T-helper 1 cell treated with Interleukin-12 subunit alpha and Interleukin-12 subunit beta and Interleukin-4 antibody, amounts not matched to agents 30 ng/mL and 1 ng/mL, for 36 hours (primary cell): ENCODE results near the gene NADSYN1. TPM values are rescaled to one million over a fixed set of nuclear protein-coding genes. Genes with fewer than 3 reads are reported as not detected.

Experiments used
- intact Hi-C: fragments of 100-400 bp; cut with micrococcal nuclease; formaldehyde crosslinking; loops from one replicate; pipeline ENCODE4 v1.15.1; 2024
- total RNA-seq: library from RNA; stranded (reverse); gene quantifications from 2 replicates; pipeline ENCODE4 v1.2.3, GENCODE V29; 2022

Gene NADSYN1
- total RNA-seq, 1 donor from 2014 or later = 120 TPM

DNA sequence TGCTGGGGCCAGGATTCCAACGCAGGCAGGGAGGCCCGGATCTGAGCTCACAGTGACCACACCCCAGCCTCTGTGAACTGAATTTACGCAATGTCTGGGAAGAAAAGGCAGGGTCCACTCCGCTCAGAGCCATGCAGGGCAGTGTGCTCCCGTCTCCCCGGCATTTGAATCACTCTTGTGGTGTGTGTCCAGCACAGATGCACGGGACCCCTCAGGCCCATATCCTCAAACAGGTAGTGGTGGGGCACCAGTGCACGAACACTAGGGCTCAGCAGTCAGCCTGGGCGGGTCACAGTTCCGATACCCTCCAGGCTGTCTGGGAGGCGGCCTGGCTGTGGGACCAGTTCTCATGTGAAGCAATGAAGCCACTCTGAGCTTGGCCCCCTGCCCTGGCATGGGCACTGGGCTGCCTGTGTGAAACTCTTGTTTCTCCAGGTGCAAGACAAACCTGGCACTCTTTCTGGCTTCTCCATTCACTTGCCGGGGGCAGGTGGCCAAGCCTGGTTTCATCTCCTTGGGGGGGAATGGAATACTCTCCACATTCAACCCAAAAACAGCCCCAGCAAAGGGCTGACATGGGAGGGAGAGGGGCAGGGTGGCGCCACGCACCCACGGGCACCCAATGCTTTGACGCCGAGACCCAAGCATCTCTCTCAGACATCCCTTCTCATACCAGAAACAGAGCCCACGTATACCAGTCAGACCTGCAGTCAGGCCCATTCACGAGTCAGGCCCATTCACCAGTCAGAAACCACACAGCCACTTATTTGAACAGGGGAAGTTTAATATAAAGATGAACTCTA lies 19.2 kb upstream of the NADSYN1 start:
- intact Hi-C loops = no loop called here

DNA sequence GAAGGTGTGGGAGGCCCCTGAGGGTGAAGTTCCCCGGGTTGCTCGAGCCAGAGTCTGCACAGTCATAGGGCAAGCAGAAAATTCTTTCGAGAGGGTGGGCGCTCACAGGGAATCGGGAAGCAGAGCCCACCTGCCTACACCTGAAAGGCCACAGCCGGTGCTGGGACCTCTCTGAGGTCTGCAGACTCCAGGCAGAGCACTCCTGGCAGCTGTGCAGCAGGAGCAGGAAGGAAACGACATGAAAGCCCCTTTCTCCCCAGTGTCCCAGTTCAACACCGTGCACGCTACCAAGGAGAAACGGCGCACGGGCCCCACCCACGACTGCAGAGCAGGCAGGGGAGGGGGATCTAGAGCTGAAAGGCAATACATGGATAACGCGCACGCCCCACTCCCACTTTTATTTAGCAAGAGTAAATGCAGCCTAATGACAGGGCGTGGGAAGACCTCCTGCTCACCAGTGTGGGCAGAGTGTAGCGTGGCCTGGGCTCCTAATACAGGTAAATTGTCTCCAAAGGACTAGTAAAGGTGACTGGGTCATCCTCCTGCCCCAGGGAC lies 18.4 kb upstream of the NADSYN1 start:
- intact Hi-C loops = no loop called here

DNA sequence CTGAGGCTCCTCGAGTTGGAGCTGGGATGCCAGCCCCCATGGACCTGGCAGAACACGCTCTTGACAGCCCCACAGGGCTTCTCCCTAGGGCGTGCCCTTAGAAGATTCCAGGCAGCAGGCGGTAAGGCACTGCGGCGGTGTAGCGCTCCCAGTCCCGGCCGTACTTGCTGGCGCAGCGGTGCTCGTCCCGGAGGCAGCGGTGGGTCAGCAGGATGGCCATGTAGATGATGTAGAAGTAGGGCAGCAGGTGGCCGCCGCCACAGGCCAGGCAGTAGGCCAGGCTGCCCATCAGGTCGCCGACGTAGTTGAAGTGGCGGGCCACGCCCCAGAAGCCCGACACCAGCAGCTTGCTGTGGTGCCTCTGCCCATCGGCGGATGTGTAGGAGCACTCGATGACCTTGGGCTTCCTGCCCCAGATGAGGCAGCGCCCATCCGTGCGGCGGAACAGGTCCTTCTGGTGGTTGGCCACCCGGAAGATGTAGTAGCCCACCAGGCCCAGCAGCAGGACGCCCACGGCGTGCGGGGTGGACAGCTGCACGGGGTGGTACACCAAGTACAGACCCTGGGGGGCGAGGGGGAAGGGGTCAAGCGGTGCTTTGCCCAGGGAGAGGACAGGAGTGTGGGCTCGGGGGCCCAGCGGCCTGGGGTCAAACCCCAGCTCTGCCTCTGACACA lies 17.6 kb upstream of the NADSYN1 start:
- intact Hi-C loops = no loop called here

DNA sequence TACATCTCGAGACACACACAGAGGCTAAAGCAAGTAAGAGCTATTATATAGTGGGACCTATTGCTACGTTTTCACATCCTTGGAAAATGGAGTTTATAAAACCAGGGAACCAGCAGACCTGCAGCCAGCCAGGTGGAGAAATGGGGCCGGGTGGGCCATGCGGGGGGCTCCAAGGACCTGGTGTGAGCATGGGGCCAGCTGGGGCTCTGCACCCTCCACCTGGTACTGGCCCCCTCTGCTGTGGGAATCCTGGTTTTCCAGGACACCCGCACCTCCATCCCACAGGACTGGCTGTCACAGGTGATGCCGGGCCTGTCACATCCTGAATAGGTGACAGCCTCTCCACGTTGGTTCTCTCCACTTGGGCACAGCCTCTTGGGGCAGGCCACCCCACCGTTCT lies 16.1 kb upstream of the NADSYN1 start:
- intact Hi-C loops = no loop called here

DNA sequence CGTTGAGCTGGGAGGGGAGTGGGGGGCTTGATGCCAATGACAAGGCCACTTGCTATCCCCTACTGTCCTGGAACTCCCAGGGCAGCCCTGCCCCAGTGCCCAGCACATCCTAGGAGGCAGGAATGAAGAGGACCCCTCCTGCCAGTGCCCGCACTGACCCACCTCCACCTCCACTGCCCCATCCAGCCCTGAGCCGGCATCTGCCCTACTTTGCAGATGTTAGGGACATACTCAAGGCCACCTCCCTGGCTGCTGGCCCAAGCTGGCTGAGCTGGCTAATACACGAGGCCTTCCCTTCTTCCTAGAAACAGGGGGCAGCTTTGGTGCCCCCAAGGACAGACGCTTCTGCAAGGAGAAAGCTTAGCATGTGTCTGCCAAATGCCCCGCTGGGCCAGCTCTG lies 15.6 kb upstream of the NADSYN1 start:
- intact Hi-C loops = no loop called here

DNA sequence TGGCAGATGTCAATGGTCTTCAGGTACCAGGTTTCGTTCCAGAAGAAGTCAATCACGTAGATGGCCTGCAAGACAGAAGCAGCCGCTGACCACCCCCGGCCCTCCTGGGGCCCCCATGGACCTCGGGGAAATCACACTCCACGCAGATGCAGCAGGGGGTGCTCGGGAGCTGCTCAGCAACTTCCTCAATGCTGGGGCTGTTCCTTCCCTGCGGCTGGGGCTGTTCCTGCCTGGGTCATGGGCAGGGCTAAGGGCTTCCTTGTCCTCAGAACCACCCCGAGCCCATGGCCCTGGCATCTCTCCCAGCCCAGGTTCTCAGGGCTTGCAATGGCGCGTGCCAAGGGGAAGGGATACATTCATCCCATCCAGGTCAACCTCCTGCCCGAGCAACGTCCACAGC lies 15.1 kb upstream of the NADSYN1 start:
- intact Hi-C loops = no loop called here

DNA sequence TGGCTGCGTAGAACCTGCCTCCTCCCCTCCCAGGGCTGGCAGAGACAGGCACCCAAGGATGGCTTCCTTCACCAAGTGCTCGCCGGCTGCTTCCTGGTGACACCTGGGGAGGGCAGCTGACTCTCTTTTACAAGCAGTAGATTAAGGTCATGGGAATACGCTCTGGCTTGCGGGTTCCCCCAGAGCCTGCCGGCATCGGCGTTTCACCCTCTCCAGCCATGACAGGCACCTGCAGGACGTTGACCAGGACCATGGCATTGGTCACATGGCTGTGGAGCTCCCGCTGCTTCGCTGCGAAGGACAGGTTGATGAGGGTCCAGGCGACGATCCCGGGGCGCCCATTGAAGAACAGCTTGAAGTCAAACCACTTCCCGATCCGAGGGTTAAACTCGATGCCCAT lies 14.4 kb upstream of the NADSYN1 start:
- intact Hi-C loops = no loop called here

DNA sequence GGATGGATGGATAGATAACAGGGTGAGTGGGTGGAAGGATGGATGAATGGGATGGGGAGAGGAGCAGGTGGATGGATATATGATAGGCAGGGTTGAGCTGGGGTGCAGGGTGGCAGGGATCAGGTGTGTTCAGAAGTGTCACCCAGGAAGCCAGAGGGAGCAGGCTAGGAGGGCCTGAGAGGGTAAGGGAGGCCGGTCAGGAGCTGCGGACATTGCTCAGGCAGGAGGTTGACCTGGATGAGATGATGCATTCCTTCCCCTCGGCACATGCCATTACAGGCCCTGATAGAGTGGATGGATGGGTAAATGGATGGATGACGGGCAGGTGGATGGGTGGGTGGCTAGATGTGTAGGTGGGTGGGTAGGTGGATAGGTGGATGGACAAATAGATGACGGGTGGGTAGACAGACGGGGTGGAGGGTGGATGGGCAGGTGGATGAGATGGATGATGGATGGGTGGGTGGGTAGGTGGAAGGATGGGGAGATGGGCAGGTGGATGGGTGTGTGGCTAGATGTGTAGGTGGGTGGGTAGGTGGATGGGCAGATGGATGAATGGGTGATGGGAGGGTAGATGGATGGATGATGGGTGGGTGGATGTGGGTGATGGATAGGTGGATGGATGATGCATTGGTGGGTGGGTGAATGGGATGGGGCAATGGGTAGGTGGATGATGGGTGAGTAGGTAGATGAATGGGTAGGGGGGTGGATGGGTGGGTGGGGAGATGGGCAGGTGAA lies 12.8 kb upstream of the NADSYN1 start:
- intact Hi-C loops = no loop called here

DNA sequence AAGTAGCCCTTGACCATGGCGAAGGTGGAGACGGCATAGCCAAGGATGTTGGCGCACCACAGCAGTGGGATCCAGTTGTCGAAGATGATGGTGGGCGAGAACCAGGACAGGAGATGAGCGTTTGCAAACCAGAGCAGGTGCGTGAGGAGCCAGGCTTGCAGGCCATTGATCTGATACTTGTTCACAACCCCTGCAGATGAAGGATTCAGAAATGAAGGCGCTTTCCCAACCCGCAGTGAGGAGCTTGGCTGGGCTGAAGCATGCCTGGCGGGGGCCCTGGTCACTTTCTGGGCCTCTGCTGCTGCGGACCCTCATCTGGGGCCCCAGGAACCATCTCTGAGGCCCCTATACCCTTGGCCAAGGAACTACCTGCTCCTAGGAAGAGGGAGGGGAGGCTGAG lies 11.8 kb upstream of the NADSYN1 start:
- intact Hi-C loops = no loop called here

- intact Hi-C loops = no loop called here
Observed at GRCh38 chr11:71442123-71442522, 10.9 kb upstream of the NADSYN1 start.

DNA sequence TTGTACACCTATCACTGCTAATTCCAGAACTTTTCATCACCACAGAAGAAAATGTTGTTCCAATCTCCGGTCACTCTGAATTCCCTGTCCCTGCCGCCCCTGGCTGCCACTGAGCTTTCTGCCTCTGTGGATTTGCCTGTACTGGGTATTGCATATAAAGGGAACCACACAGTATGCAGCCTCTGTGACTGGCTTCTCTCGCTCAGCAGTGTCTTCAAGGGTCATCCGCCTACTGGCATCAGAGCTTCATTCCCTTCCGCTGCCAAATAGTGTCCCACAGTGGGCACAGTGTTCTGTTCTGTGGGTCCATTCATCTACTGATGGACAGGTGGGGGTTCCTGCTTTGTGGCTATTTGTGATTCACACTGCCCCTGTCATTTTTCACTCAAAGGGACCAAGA lies 10.1 kb upstream of the NADSYN1 start:
- intact Hi-C loops = no loop called here

- intact Hi-C loops = no loop called here
Observed at GRCh38 chr11:71443736-71444445, 9.1 kb upstream of the NADSYN1 start.

- intact Hi-C loops = no loop called here
Observed at GRCh38 chr11:71444811-71445210, 8.2 kb upstream of the NADSYN1 start.

GRCh38 chr11:71446150-71446549 lies 6.9 kb upstream of the NADSYN1 start:
- intact Hi-C loops = no loop called here

DNA sequence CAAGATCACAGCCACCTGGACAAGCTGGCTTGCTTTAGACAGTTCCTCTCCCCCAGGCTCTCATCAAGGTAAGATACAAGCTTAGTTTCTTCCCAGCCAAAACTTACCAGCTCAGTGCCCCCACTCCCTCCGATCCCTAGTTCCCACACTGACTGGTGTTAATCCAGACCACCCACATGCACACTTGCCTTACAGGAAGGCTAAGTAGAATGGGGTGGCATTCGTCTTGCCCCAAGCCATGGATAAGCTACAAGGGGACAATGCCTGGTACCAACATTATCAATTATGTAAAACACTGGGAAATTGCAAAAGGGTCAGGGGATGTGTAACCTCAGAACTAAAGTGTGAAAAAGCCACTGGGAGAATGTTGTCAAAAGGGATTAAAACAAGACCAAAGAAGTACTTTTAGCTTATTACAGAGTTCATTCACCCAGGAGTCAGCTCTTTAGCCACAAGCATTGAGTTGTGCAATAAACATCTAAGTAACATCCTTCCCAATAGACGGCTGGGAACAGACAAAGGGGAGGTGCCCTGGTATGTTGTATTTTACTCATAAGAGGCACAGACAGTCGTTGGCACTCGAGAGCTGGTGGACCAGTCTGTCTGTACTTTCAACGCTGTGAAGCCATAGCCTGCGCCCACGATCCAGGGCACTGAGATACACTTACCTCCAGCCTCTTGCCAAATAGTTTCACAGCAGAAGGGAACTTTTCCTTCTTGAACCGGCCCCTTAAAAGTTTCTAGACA lies 5.9 kb upstream of the NADSYN1 start:
- intact Hi-C loops = no loop called here

DNA sequence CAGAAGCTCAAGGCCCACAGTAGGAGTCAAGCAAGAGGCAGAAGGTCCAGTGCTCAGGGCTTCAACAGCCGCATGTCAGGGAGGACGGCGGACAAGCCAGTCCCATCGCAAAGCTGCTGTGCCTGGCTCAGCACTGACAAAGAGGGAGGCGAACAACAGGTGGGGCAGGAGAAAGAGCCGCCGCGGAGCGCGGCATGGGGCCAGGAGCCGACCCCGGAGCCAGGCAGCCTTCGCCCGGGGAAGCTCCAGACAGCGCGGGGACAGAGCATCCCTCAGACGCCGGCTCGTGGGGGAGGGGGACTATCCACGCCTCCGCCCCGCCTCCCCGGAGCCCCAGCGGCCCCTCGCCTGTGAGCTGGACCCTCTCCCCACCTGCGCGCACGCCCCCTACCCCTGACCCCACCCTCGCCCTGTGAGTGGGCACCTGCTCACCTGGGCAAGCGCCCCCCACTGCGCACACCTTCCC lies 5.2 kb upstream of the NADSYN1 start:
- intact Hi-C loops = loop anchor here (1.0 to 2.0 kb wide), 2 partner anchors 339 to 633 kb away; partner anchors contain the start of genes LRRC51 and NUMA1

DNA sequence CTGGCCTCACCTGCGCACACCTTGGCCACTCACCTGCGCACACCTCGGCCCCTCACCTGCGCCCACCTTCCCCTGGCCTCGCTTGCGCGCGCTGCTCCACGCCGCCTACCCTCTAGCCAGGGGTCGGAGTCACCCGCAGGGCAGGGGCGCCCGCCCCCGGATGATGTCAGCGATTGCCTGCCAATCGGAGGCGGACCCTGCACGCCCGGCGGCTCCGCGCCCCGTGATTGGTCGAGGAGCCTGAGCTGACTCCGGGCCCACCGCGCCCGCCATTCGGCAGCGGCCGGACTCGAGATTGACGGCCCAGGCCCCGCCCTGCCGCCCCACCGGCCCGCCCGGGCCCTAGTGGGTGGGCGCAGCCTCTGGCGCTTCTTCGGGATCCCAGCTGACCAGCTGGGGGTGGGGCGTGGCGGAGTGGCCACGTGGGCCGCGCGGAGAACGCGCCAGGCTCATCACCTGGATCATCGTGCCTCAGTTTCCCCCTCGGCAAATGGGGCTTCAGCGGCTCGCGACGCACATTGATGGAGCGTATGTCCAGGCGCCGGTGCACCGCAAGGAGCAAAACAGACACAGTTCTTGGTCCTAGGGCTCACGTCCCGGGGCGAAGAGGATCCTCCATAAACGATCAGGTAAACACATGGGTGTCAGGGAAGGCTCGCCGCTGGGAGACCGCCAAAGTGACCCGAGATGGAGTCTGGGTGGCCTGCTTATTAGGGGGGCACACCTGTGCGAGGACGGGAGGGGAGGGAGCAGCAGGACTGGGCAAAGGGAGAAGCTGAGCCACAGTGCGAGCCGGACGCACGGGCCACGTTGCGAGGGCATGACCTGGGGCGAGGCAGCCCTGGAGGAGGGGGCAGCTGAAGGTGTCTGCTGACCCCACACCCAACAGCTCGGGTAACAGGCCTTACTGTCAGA lies 4.5 kb upstream of the NADSYN1 start, which contains the start of gene DHCR7:
Gene DHCR7, minus strand, starts transcription at position 137 of the 915 bp plus-strand sequence. CDS start 3,441 bp downstream, outside the sequence.
- intact Hi-C loops = loop anchor here (1.0 to 2.0 kb wide), 2 partner anchors 339 to 632 kb away; partner anchors contain the start of genes LRRC51 and NUMA1

GRCh38 chr11:71449596-71449995 lies 3.4 kb upstream of the NADSYN1 start:
- intact Hi-C loops = loop anchor here (2.0 kb wide), 1 partner anchor 631 kb away; the partner anchor contains the start of genes LRRC51 and NUMA1

- intact Hi-C loops = loop anchor here (5.0 kb wide), 1 partner anchor 1773 kb away; the partner anchor contains the start of gene LTO1
Observed at GRCh38 chr11:71450507-71450906, 2.5 kb upstream of the NADSYN1 start.
